ENCODE data around the gene GTSF1L. TPM values are rescaled to one million over a fixed set of nuclear protein-coding genes. Genes with fewer than 3 reads are reported as not detected.

Gene GTSF1L
- polyA plus RNA-seq, 1 donor: not detected

- no peak for DNase-seq
Observed at GRCh38 chr20:43746344-43747137, 19.7 kb upstream of the GTSF1L start.

DNA sequence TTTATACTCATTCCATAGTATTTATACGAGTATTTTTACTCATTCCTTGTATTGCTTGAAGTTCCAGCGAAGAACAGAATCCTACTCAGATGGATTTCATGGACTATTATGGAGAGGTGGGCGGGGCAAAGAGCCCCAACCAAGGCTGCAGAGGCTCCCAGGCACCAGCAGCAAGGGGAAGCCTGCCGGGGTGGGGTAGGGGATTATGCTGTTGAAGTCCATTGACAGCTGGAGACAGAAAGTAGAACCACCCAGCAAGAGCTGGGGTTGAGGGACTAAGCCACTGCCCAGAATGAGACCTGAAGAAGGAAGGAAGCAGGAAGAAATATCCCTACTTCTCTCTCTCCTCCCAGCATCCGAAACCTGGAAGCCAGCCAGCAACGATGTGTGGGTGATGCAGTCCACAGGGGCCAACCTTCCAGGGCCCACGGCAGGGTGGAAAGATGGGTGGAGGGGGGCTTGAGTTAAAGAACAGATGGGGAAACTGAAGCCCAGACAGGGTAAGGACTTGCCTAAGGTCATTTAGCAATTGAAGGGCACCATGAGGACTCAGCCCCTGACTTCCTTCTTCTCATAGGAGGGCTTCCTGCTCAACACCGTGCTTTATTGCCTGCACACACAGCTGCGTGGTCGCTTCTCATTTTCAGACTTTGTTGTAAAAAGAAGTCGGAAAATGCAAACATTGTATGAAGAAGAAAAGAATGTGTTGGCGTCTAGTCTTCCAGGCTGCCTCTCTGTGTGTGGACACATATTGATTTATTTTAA is 18.3 kb upstream of the GTSF1L start:
- no peak for DNase-seq

GRCh38 chr20:43744151-43744611 is 17.4 kb upstream of the GTSF1L start:
- no peak for DNase-seq

DNA sequence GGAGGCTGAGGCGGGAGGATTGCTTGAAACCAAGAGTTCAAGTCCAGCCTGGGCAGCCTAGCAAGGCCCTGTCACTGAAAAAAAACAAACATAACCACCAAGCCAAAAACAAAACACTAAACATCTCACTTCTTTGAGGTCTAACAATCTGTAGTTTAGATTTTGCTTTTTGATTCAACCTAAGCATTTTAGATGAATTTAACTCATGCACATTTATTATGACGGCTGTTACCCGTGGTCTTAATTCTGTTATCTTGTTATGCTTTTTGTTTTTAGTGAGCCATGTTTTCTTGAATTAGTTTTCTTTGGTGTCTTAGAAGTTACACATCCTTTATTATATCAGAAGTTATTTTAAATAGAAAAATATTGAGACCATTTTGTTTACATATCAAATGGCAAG is 13.8 kb upstream of the GTSF1L start:
- no peak for DNase-seq

DNA sequence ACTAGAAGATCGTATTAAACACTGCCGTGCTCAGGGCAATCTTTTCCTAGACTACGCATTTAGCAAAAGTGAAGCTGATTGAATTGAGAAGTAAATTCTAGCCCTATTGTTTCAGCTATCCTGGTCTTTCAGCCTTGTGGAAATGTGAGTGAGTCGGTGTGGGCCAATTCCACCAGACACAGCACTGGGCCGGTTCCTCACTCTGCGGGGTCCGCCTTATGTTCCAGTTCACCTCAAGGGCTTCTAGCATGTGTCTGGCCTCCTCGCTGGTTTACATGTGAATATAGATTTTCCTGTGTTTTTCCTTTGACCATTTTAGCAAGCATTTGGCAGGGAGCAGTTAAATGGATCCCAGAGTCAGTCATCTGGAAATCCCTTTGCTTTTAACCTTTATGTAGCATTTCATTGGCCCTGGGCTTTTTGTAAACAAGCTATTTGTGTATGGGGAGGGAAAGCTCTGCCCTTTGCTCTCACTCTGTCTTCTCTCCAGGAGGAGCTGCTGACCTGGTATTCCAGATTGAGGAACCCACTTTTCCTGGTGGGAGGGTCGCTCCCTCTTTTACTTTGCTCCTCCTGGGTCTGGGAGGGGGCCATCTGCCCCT is 12.4 kb upstream of the GTSF1L start:
- no peak for DNase-seq

DNA sequence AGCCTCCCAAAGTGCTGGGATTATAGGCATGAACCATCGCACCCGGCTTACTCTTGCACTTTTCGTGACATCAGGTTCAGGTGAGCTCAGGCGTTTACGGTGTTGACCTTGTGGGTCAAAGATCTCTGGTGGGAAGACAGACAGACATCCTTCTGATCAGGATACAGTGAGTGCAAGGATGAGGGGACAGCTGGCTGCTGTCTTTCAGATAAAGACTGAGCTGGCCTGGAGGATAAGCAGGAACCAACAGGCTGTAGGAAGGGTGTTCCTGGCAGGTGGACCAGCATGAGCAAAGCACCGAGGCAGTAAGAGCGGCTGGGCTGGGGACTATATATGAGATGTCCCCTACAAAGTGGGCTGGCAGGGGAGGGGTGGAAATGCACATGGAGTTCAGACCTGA is 11.1 kb upstream of the GTSF1L start:
- DNase-seq: no peak

DNA sequence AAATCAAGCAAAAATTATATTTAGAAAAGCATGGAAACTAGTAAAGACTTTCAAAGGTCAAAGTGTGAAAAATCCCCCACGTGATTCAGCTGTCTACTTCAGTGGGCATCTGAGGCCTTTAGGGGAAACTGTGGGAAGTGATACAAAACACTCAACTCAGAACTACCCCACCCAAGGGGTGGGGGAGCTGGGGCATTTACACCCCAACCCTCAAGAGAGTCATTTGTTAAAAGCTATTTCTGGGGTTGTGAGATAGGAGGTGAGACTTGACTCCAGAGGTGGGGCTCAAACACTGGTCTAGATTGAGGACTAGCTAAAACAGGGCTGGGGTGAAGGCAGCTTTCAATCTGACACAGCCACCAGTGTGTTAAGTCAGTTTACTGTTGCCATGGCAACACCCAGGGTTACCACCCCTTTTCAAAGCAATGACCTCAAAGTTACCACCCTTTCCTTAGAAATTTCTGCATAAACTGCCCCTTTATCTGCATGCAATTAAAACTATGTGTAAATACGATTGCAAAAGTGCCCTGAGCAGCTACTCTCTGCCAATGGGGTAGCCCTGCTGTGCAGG is 9.9 kb upstream of the GTSF1L start:
- no peak for DNase-seq

DNA sequence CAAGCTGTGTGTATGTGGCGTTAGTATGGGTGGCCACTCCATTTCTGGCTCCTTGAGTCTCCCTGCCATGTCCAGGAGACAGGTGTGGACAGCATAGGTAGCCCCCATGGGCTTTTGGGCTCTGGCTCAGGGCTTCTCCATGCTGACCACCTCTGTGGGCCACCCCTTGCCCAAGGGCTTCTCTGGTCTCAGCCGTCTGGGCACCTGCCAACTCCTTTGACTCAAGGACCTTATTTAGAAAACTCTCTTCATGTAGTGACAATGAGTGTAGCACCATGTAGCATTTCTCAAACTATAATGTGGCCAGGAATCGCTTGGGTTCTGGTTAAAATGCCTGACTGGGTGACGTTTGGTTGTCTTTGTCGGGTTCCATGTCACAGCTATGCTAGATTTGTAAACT is 5.1 kb upstream of the GTSF1L start:
- DNase-seq: no peak

DNA sequence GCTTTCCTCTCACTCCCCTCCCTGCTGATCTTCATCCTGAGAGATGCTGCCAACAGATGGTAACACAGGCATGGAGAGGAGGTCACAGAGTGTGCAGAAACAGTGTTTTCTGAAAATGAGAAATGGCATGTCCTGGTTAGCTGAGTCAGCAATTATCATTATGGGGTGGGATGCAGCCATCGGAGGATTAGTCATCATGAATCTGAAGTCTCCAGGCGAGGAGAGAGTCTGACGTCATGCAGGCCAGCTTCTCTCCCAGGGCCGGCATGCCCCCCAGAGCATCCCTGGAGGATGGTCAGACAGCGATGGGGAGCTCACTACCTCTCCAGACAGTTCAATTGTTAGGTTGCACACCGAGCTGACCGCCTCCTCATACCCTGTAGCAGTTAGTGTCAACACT is 4.7 kb upstream of the GTSF1L start:
- no peak for DNase-seq

GRCh38 chr20:43728686-43729255 is 2.0 kb upstream of the GTSF1L start:
- no peak for DNase-seq

DNA sequence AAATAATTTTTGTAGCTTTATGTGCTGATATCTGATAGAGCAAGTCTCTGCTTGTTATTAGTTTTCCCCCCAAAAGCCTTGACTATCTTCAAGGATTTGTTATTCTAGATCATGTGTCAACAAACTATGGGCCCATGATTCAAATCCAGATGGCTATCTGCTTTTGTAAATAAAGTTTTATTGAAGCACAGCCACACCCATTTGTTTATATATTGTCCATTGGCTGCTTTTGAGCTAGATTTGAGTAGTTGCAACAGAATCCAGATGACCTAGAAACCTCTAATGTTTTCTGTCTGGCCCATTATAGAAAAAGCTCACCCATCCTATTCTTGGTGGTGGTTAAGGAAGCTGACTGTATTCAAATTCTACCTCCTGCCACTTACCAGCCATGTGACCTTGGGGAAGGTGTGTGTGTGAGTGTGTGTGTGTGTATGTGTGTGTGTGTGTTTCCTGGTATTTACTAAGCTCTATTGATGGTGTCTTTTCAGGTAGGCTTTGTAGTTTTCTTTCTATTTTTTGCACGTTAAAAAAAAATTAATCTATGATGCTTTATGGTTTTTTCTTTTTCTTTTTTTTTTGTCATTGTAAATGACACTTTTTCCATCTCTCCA is 1.3 kb upstream of the GTSF1L start:
- DNase-seq: no peak

GRCh38 chr20:43726333-43726732 is 469 bp downstream of the GTSF1L start:
- no peak for DNase-seq

- no peak for DNase-seq
Observed at GRCh38 chr20:43725666-43726065, 1.1 kb downstream of the GTSF1L start.

DNA sequence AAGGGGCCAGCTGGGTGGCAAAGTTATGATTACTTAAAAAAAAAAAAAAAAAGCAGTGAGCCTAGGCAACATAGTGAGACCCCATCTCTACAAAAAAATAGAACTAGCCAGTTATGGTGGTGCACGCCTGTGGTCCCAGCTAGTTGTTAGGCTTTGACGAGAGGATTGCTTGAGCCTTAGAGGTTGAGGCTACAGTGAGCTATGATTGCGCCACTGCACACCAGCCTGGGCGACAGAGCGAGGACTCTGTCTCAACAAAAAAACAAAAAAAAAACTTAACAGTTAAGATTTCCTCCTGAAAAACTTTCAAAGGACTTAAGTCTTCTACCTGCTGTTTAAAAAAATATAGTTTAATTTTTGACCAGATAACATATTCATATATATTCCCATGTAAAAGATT is 2.4 kb downstream of the GTSF1L start:
- no peak for DNase-seq

DNA sequence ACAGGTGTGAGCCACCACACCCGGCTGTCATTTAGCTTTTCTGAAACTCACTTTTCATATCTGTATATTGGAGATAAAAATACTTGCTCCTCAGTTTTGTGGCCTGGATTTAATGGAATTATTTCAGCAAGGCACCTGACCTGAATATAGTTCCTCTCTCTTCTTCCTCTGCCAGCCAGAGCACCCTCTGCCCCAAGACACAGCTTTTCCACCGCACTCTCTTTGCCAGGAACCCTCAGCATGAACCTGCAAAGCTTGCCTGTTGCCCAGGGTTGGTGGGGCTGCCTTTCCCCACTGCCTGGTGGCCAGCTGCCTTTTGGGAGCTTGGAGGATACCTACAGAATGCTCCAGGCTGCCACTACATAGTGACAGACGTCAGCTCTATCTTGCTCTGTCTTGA is 3.1 kb downstream of the GTSF1L start:
- no peak for DNase-seq

- no peak for DNase-seq
Observed at GRCh38 chr20:43723186-43723585, 3.6 kb downstream of the GTSF1L start.

- no peak for DNase-seq
Observed at GRCh38 chr20:43722153-43722505, 4.7 kb downstream of the GTSF1L start.

GRCh38 chr20:43721429-43722152 is 5.2 kb downstream of the GTSF1L start:
- DNase-seq: no peak

GRCh38 chr20:43721097-43721428 is 5.7 kb downstream of the GTSF1L start:
- no peak for DNase-seq

- no peak for DNase-seq
Observed at GRCh38 chr20:43720007-43720406, 6.8 kb downstream of the GTSF1L start.

DNA sequence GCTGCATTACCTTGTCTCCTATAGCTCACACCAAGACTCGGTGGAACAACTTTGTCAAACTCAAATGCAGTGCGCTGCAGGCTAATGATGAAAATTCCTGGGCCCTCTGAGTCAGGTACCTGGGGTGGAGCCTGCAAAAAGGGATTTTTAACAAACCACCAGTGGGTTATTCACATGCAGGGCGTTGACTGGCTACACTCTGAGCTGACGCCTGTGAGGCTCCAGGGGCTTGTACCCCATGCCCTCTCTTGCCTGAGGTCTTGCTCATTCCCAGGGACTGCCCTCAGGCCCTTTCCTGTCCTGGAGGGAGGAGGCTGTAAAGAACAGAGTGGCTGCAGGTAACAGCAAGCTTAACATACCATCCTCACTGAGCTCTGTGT is 9.2 kb downstream of the GTSF1L start:
- no peak for DNase-seq
